GM21619 (cell line): ENCODE results near the gene SCAPER.
A peak's percentile ranks its signal among the peaks of the same experiment; 100 is the strongest.
"Not testable (repeated sequence)": the region's sequence is repeated elsewhere in the genome, so short reads cannot be mapped to it uniquely, and the experiment has no call there.

Experiments
- ATAC-seq: cut with Tn5 transposase; IDR thresholded peaks from one replicate; pipeline ENCODE4 v1.9.1; 2021; ENCODE audit not compliant: unreplicated experiment

Gene SCAPER

GRCh38 chr15:76577879-76578512 is 327.1 kb downstream of the SCAPER start:
- no peak for ATAC-seq

- no peak for ATAC-seq
Observed at GRCh38 chr15:76576523-76577279, 328.4 kb downstream of the SCAPER start.

GRCh38 chr15:76575679-76576078 is 329.5 kb downstream of the SCAPER start:
- peak; percentile 18 for ATAC-seq

GRCh38 chr15:76575274-76575673 is 329.9 kb downstream of the SCAPER start:
- peak; percentile 94 for ATAC-seq

- no peak for ATAC-seq
Observed at GRCh38 chr15:76572983-76573314, 332.2 kb downstream of the SCAPER start.

DNA sequence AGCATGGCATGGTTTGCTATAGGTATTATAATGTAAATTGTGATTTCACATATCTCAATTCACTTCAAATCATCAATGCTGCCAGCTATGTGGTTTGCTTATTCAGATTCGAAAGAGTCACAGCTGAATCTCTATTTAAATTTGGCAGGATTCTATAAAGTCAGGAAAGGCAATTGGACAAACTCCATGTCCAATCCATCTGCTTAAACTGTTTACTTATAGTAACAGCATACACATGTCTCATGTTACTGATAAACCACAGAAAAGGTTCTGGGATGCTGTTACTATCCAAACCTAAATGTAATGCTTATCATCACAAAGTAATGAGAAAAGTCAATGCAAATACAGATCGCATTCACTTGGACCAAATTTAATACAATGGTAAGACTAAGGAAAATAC is 338.9 kb downstream of the SCAPER start:
- no peak for ATAC-seq

DNA sequence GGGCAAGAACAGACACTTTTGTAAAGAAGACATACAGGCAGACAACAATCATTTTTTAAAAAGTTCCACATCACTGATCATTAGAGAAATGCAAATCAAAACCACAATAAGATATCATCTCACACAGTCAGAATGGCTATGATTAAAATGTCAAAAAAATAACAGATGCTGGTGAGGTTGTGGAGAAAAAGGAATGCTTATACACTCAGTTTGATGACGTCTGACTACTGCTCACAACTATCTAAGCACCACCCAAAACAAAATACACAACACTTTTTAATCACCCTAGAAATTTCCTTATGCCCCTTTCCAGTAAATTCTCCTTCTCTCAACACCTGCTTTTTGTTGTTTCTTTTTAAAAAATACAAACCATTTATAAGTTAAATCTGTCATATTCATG is 339.8 kb downstream of the SCAPER start:
- no peak for ATAC-seq

- ATAC-seq: no peak
Observed at GRCh38 chr15:76555247-76555646, 349.9 kb downstream of the SCAPER start.

DNA sequence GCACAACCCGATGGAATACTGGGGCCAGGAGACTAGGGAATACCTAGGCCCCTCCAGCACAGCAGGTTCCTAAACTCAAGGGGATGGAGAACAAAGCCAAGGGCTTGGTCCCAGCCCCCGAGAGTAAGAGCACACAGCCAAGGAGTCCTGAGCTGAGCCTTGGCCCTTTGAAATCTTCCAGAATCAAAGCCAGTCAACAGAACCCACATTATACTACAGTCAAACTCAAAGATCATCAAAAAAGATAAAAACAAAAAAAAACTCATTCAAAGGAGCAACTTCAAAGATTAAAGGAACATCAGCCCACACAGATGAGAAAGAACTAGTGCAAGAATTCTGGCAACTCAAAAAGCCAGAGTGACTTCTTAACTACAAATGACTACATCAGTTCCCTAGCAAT is 351.6 kb downstream of the SCAPER start:
- ATAC-seq: no peak

DNA sequence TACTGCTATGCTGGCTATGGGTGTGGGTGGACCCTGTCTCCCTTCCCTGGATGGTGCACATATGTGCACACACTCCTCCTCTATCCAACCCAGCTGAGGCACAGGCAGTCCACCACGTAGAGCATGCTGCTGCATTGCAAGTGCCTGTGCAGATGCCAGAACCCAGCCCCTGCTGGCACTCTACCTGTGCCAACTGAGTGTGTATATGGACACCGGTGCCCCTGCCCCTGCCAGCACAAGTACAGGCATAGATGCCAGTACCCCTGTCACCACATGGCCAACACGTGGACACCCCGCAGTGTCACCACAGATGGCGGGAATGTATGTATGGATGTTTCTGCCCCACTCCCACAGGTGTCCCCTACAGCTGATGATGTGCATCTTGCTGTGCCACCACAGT is 352.0 kb downstream of the SCAPER start:
- no peak for ATAC-seq

DNA sequence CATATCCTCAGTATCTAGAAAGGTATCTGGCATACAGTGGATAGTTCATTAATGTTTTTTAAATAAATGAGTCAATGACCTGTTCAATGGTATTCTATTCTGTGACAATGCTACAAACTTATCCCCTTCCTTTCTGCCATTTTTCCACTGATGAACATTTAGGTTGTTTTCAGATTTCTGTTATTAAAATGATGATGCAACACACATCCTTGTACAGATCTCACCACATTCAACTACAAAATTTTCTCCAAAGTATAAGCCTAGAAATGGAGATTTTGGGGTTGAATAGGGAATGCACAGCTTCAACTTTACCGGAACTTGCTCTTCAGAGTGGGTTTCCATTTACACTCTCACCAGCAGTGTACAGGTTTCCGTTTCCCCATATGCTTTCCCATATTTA is 358.3 kb downstream of the SCAPER start:
- no peak for ATAC-seq

- ATAC-seq: no peak
Observed at GRCh38 chr15:76533995-76534394, 371.1 kb downstream of the SCAPER start.

DNA sequence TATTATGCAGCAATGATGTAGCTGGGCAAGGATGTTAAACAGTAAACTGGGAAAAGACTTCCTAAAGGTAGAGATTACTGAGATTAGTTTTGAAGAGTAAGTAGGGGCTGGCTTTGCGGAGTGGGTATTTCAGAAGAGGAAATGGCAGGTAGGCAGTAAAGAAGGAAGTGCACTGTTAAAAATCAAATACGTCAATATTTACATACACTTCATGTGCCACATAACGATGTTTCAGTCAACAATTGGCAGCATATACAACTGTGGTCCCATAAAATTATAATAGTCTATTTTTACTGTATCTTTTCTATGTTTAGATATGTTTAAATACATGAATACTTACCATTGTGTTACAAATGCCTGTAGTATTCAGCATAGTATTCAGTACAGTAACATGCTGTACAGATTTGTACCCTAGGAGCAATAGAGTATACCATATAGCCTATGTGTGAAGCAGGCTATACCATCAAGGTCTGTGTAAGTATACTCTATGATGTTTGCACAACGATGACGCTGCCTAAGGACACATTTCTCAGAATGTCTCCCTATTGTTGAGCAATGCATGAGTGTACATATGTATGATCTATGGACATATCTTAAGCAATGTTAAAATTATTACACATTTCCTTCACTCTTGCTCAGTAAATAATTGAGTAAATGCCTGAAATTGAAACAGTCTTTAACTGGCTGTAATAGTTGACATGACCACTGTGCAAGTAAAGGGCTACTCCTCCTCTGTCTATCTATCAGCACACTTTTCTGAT is 371.9 kb downstream of the SCAPER start:
- ATAC-seq: no peak

GRCh38 chr15:76529911-76530310 is 375.2 kb downstream of the SCAPER start:
- no peak for ATAC-seq

GRCh38 chr15:76526111-76526510 is 379.0 kb downstream of the SCAPER start:
- ATAC-seq: no peak

DNA sequence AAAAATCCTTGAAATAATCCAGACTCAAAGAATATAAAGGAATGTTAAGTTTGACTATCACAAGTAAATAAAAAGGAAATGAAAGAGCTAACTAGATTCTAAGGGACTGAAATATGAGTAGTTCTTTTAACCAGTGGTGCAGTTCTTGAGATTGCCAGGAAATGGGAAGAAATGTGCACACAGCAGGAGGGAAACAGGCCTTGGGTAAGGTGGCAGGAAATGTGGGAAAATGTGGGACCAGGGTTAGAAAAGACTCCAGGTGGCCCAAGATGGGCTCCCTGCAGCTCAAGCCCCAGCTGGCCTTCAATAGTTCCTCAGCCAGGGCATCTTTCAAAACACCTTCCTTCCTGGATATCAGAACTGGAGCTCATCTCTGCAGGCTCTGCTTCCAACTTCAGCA is 387.2 kb downstream of the SCAPER start:
- ATAC-seq: no peak

GRCh38 chr15:76514282-76514681 is 390.9 kb downstream of the SCAPER start:
- no peak for ATAC-seq

DNA sequence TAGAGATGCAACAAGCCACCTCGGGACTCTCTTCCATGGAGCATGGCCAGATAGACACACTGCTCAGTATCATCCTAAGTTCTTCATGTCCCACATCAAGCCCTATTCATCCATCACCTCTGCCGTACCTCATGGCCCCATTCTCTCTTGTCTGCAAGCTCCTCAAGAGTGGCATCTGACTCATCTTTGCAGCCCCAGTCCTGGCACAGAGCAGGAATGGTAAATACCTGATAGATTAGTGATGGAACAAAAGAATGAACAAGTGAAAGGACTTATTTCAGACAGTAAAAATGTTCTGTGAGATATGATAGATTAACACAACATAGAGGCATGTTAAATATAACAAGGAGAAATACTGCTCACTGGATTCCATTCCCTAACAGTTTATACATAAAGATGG is 392.2 kb downstream of the SCAPER start:
- no peak for ATAC-seq

DNA sequence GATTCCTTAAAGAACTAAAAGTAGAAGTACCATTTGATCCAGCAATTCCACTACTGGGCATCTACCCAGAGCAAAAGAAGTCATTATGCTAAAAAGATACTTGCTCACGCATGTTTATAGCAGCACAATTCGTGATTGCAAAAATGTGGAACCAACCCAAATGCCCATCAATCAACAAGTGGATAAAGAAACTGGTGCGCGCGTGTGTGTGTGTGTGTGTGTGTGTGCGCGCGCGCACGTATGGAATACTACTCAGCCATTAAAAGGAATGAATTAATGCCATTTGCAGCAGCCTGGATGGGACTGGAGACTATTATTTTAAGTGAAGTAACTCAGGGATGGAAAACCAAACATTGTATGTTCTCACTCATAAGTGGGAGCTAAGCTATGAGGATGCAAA is 394.5 kb downstream of the SCAPER start:
- not testable (repeated sequence) for ATAC-seq

DNA sequence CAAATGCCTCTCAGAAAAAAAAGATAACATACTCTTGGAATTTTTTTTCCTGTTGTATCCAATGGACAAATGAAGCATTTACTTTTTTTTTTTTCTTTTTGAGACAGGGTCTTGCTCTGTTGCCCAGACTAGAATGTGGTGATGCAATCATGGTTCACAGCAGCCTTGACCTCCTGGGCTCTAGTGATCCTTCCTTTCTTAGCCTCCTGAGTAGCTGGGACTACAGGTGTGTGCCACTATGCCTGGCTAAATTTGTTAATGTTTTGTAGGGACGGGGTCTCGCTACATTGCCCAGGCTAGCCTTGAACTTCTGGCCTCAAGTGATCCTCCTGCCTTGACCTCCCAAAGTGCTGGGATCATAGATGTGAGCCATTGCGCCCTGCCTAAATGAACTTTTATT is 401.3 kb downstream of the SCAPER start:
- no peak for ATAC-seq

DNA sequence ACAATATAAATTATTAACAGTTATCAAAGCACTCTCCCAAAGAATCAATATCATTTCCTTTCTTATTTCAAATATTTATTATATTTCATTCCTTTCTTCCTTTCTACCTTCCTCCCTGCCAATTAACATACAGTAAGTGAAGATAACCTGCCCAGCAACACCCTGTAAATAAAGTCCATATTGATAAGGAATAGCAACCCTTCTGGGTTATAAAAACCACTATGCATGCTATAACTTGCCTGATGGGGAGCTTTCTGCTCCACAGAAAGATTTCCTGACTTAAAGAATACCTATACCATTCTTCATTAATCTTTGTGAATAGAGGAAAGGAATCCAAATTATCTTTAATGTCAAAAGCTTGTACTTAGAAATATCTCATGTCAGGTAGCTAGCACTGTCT is 402.0 kb downstream of the SCAPER start:
- ATAC-seq: no peak

DNA sequence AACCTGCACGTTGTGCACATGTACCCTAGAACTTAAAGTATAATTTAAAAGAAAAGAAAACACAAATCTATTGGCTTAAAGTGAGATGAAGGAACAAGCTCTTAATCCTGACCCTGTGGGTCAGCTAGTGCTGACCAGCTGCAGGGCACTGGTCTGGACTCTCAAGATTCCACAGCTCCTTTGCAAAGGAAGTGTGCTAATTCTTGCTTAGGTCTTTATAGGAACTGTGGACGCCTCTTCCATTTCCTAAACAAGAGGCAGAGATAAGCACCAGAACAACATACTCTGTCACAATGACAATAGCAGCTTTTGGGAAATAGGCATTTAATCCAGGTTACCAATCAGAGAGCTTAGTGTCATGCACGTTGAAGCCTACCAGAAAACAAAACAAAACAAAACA is 402.5 kb downstream of the SCAPER start:
- ATAC-seq: no peak
